ENCODE results near the gene MESP1.

DNA sequence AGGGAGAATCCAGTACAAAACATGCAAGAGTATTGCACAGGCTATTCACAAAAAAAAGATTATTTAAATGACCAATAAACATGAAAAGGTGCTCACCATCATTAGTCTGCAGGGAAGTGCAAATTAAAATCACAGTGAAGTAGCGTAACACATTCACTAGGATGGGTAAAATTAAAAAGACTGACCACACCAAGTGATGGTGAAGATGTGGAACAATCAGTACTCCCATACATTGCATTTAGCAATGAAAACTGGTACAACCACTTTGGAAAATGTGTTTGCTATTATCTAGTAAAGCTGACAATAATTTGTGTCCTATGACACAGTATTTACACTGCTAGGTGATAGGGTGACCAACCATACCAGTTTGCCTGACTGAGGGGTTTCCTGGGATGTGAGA, 26.4 kb downstream of the MESP1 start:
- no peak for TF ChIP-seq POLR2A (IDR thresholded peaks at IDR 0.05; ENCODE audit: low read length)
- TF ChIP-seq GATA1 (IDR thresholded peaks at IDR 0.05; ENCODE audit: low read depth, low read length): no peak
